GM18511 (cell line): ENCODE results near the gene TMEM150C.
"Not testable (repeated sequence)": the region's sequence is repeated elsewhere in the genome, so short reads cannot be mapped to it uniquely, and the experiment has no call there.

ENCODE experiments used
- ATAC-seq: cut with Tn5 transposase; IDR thresholded peaks from one replicate; pipeline ENCODE4 v1.9.1; 2021; ENCODE audit warnings: mild to moderate bottlenecking, moderate library complexity; ENCODE audit not compliant: unreplicated experiment

TMEM150C gene

DNA sequence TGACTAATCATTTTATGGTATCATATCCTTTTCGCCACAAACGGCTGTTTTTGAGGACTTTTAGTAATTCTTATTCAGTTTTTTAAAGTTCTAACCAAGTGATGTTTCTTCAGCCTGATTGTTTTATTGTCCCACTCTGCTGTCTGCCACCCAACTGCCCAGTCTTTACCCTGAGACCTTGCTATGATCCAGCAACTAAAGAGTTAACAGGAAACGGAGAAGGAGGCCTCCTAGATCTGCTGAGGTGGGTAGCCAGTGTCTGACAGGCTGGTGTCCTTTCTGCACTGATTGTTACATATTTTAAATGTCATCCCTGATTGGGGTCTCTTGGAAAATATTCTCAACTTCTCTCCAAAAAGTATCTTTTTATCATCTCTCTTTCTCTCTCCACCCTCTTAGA lies 7.9 kb upstream of the TMEM150C start:
- ATAC-seq, result no peak

DNA sequence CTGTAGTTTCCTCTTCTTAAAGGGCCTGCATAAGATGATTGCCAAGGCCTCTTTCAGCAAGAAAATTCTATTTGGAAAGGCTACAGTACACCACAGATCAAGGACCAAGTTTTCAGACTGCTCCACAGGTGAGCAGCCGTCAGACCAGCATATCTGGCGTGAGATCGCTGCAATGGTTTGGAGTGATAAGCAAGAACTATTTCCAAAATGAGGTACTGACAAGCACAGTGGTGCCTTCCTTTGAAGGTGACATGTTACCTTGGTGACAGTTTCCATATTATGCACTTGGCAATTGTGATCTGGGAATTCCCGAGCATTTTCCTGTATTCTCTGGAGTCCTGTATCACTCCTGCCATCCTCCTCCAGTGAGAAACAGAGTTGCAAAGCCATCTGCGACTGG lies 7.3 kb upstream of the TMEM150C start:
- ATAC-seq, result no peak

DNA sequence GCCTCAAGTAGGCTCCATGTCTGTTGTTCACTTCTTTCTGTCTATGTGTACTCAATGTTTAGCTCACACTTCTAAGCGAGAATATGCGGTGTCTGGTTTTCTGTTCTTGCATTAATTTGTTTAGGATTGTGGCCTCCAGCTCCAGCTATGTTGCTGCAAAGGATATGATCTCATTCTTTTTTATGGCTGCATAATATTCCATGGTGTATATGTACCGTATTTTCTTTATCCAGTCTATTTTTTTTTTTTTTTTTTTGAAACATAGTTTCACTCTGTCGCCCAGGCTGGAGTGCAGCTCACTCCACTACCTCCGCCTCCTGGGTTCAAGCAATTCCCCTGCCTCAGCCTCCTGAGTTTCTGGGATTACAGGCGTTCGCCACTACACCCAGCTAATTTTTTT lies 5.7 kb upstream of the TMEM150C start:
- ATAC-seq, result no peak

DNA sequence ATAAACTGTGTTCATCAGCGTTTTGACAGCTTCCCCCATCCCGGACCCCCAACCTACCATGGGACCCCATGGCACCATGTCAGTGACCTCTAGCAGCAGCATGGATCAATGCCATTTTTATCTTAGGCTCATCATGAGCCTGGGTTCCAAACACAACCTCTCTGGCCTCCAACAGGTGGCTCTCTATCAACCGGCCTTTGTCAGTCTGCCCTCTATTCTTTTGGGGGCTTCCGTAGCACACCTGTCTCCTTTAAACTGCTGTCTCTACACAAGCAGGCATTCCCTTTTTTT lies 721 bp upstream of the TMEM150C start:
- no peak for ATAC-seq

DNA sequence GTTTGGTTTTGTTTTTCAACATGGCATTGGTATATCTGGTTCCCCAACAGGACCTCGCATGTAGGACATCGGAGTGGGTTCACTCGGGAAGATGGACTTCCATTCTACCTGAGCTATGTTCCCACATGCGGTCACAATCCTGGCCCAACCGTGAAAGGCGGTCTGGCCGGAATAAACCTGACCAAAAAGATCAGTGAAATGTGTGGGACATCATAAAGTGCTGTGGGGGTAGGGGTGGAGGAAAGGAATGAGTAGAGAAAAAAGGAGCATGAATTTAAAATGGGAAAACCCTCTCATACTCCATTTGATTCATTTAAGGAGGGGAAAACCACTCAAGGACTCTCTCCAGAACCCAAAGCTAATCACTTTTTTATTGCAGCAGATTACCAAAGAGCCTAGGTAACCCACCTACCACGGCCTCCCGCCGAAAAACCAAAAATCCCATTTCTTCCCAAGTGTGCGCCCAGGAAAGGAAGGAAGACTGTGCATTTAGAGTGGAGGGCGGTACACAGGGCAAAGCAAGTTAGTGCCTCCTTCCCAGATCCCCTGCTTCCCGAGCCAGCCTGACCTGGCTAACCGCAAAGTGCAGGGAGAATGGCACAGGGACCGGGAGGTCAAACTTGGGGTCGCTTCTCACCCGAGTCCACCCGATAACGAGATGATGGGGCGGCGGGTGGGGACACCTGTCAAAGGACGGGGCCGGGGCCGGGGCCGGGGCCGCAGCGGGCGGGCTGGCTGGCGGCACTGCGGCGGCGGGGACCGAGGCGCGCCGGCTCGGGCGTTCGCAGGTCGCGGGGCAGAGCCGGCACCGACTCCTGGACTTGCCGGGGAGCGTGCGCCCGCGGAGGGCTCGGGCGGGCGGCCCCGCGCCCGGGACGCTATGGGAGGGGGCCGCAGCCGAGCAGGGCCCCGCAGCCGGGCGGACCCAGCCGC lies 669 bp downstream of the TMEM150C start:
- no peak for ATAC-seq

DNA sequence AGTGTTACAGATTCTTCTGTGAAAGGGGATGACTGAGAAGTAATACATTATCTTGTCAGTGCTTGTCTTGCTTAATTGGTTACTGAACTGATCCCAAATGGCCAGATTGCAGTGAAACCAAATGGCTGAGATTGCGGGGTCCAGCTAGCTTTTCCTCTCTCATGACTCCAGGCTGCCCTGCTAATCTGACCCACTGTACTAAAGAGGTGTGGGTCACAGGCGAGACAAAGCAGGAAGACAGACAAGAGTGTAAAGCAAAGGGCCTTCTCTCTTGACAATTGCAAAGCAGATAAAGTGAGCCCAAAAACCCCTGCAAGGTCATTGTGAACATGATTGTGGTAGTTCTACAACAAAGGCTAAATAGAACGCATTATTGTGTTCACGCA lies 2.1 kb downstream of the TMEM150C start:
- no peak for ATAC-seq

DNA sequence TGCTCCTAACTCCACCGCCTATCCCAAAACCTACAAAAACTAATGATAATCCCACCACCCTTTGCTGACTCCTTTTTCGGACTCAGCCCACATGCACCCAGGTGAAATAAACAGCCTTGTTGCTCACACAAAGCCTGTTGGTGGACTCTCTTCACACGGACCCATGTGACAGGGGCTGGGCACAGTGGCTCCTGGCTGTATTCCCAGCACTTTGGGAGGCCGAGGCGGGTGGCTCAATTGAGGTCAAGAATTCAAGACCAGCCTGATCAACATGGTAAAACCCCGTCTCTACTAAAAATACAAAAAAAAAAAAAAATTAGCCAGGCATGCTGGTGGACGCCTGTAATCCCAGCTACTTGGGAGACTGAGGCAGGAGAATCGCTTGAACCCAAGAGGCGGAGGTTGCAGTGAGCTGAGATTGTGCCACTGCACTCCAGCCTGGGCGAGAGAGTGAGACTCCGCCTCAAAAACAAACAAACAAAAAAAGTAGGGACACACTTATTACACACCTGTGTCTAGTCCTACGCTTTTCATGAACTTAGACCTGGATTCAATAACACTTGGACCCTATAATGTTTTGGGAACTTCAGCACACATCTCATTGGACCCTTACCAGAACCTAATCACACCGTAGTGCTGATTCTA lies 2.6 kb downstream of the TMEM150C start:
- ATAC-seq, result not testable (repeated sequence)

DNA sequence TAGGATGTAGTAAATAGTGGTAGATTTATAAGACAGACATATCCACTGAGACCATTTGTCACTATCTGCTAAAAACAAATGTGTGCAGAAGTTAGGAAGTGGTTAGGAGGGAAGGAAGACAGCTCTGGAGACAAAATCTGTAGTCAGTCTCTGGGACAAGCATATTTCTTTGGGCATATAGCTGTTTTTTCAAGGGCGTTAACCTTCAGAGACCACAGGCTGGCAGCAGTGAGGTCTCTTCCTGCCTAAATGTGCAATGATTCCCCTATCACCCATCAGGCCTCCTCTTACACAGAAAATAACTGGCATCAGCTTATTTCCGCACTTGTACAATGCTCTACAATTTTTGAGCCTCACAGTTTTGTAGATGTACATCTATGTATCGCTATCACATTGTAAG lies 6.5 kb downstream of the TMEM150C start:
- ATAC-seq, result no peak

DNA sequence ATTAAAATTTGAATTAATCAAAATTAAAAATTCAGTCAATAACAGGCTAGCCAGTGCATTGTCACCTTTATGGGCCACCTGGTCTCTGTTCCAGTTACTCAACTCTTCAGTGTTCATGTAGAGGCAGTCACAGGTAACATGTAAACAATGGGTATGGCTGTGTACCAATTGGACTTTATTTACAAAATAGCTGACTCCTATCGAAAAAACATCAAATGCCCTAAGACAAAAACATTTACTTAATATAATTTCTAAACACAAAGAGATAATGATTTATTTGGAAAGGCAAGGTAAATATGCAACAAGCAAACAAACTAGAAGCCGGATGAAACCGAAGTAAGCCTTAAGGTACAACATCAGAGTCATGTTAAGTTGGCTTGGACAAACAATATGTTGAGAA lies 8.8 kb downstream of the TMEM150C start:
- ATAC-seq, result no peak

DNA sequence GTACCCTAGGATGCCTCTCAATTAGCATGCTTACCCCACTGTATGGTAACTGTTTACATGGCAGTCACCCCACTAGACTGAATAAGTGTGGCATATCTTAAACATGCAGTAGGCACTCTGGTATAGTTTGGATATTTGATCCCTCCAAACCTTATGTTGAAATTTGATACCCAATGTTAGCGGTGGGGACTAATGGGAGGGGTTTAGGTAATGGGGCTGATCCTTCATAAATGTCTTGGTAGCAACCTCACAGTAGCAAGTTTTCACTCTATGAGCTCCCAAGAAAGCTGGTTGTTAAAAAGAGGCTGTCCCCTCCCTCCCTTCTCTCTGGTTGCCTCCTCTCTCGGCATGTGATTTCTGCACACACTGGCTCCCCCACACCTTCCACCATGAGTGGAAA lies 10.1 kb downstream of the TMEM150C start:
- no peak for ATAC-seq

DNA sequence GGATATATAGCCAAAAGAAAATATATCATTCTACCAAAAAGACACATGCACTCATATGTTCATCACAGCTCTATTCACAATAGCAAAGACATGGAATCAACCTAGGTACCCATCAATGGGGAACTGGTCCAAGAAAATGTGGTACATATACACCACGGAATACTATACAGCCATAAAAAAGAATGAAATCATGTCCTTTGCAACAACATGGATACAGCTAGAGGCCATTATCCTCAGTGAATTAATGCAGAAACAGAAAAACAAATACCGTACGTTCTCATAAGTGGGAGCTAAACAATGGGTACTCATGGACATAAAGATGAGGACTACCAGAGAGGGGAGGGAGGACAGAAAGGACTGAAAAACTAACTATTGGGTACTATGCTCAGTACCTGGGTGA lies 13.9 kb downstream of the TMEM150C start:
- not testable (repeated sequence) for ATAC-seq

DNA sequence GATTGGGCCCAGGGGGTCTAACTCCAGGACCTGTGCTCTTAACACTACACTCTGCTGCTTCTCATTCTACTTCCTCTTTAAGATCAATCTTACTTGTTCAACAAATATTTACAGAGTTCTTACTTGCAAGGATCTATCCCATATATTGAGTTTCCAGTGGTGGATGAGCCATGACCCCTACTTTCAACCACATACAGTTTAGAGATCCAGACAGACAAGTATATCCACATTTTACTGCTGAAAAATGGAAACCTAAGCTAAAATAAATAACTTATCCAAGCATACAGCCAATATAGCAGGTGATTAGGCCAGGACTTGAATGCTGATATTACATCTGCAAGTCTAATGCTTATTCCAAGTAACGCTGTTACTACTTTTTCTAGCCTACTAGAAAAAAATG lies 18.7 kb downstream of the TMEM150C start:
- no peak for ATAC-seq

DNA sequence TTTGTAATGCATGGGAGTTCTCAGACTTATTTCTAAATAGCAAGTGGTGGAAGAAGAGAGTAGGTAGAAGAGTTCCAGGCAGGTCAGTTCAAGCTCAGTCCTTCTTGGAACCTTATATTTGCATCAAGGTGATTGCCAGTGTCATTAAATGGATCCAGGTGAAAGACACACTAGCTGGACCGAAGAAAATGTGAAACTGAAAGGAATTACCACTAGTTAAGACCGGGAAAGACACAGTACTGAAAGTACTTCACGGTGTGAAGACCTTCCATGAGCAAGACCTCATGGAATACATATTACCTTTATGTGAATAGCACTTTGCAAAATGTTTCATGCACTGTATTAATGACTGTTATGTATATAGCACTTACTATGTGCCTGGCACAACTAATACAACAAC lies 19.1 kb downstream of the TMEM150C start:
- ATAC-seq, result no peak

DNA sequence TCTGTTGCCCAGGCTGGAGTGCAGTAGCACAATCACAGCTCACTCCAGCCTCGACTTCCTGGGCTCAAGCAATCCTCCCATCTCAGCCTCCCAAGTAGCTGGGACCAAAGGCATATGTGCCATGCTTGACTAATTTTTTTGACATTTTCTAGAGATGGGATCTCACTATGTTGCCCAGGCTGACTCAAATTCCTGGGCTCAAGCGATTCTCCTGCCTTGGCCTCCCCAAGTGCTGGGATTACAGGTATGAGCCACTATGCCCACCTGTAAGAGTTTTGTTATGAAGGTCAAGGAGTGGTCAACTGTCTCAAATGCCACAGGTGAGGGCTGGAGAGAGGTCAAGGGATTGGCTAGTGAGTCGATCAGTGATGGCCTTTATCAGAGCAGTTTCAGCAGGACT lies 32.5 kb downstream of the TMEM150C start:
- no peak for ATAC-seq

DNA sequence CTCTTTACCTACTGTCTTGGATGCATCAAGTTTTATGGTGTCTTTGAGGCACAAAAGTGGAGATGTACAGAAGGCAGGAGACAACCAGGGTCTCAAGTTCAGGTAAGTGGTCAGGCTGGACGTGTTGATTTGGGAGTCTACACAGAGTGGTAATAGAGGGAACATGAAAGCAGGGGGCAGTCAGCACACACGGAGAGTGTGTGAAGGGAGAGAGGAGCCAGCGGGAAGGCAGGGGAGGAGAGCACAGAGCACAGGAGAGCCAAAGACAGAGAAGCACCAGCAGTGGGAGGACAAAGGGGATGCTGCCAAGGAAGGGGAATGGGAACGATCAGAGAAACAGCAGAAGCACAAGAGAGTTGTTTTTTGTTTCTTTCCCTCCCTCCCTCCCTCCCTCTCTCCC lies 32.9 kb downstream of the TMEM150C start:
- ATAC-seq, result no peak

DNA sequence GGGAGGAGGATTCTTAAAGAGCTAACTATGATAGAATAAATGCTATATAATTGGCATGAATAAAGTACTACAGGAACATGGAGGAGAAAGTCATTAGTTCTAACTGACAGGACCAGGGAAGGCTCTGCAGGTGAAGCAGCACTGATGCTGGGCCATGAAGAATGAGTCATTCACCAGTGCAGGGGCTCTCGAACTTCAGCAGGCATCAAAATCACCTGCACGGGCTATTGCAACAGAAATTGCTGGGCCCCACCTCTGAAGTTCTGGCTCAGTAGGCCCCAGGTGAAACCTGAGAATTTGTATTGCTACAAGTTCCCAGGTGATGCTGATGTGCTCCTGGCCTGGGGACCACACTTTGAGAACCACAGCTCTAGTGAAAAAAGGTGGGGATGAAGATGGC lies 33.7 kb downstream of the TMEM150C start:
- no peak for ATAC-seq

DNA sequence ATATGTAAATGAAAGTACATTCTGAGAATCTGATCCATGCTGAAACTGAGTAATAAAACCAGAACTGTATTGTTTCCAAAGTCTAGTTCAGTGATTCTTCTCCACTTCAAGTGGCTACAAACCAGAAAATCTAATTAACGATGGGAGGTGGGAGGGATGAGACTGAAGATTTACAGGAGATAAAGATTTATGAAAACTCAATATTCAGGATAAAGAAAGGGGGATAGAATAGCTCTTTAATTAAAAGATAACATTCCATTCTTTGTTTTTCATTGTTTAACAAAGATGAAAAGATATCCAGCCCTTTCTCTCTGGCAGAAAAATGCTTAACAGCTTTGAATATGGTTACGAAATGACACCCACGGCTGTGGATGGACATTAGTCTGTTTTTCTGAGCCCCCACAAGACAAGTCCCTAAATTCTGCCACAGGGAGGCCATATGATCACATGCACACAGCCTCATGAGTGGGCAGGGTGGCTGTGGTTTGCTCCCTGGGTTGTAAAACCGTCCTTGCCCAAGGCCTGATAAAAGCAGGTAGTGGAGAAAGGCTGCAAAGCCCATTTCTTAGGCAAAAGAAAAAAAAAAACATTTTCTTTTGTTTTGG lies 36.4 kb downstream of the TMEM150C start:
- ATAC-seq, result no peak

DNA sequence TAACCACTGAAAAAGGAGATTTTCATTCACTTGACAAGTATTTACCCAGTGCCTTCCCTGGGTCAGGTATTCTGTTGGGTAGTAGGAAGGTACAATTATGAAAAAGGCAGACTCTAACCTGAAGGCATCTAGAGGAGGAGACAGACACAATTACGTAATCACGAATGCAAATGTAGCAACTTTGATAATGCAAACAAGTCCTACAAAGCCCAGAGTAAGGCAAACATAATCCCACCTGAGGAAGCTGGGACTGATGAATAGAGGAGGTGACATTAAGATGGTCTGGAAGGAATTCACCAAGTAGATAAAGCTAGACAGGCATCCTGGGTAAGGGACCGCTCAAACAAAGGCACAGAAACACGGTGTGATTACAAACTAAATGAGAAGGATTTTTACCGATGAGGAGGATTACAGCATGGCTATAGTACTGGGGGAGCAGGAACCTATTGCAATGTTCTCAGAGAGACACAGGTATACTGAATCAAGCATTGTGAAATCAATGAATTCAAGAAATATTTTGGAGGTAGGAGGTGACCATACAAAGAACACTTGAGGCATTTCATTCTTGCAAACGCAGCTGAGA lies 37.1 kb downstream of the TMEM150C start:
- no peak for ATAC-seq

DNA sequence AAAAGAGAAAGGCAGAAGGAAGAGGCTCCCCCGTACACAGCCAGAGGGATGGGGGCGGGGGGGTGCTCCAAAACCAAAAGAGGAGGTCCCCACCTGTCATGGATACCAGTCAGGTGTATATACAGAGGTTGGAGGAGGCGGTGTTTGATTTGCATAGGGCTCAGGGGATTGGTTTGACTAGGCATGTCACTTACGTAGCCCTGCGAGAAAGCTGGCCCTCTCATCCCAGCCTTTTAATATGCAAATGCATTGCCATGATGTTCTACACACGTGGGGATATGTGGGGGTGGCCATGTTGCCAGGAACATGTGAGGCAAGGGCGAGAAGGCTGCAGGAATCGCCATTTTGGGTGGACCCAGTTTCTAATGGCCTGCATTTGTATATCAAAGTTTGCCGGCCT lies 38.6 kb downstream of the TMEM150C start:
- ATAC-seq, result no peak

DNA sequence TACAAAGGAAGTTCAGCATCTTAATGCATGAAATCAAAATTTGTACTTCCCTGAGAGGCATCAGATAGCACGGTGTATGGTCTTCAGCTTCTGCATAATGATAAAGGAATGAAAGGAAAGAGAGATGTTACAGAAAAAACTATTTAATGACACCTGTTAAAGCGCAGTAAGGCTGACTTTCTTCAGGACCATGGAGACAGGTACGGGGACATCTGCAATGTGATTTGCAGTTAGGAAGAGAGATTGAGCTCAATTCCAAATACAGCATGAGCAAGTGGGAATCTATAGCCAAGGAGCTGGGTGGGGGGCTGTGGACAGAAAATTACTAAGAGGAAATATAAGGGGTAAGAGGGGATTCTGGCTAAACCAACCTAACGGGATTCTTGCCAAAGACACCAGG lies 39.3 kb downstream of the TMEM150C start:
- no peak for ATAC-seq

DNA sequence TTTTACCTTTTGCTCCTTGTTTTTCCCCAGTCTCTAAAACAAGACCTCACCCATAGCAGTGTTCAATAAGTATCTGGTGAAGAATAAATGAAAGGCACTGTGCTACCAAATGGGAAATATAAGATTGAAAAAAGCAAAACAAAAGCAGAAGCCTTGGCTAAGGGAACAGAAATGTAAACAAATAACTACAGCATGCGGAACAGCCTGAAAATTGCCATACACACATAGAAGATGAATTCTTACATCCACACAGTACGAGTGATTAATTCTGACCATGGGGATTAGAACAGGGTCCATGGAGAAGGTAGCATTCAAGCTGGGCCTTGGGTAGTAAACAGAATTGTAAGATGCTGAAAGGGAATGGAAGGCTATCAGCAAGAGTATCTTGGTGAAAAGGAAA lies 40.5 kb downstream of the TMEM150C start:
- no peak for ATAC-seq

DNA sequence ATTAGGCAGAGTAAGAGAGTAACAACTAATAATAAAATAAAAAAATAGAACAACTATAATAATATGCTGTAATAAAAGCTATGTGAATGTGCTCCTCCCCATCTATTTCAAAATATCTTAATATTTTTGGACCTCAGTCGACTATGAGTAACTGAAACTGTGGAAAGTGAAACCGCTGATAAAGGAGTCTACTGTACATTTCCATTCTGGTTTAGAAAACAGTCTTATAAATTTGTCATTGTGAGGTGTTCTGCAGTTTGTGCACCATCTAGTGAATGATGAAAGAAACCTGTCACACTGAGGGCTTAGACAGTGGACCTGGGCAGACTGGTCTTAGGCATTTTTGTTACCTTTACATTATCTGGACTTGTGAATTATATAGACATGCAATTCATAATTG lies 42.0 kb downstream of the TMEM150C start:
- ATAC-seq, result no peak
